Esophagus muscularis mucosa (tissue), 4 donors: ENCODE data around the gene ZNF530. TPM values are rescaled to one million over a fixed set of nuclear protein-coding genes. Genes with fewer than 3 reads are reported as not detected.

ENCODE experiments used
- DNase-seq: peaks from one replicate; pipeline ENCODE4 v3.0.0-alpha.2; 2017; ENCODE audit errors: extremely low spot score
- H3K27ac ChIP-seq, 4 donors: fragments of 200-600 bp; sonication (generic); replicated peaks in 1 of 4; 1 replicate in 3 of 4; 2 replicates in 1 of 4; pipeline ENCODE4 v1.5.1; 2016 to 2019; ENCODE audit warnings: mild to moderate bottlenecking in 1 of 4
- H3K27me3 ChIP-seq, 4 donors: fragments of 200-600 bp; sonication (generic); one replicate each; pipeline versions ENCODE4 v1.5.1 to v1.6.0; 2016 to 2019
- H3K36me3 ChIP-seq, 4 donors: fragments of 200-600 bp; sonication (generic); one replicate each; pipeline ENCODE4 v1.5.1; 2016 to 2019
- H3K4me1 ChIP-seq, 4 donors: fragments of 200-600 bp; sonication (generic); one replicate each; pipeline ENCODE4 v1.5.1; 2016 to 2019
- H3K4me3 ChIP-seq, 4 donors: fragments of 200-600 bp; sonication (generic); 1 replicate in 2 of 4; 2 replicates in 2 of 4; pipeline ENCODE4 v1.5.1; 2016 to 2019; ENCODE audit warnings: mild to moderate bottlenecking in 4 of 4, moderate library complexity in 1 of 4
- H3K9me3 ChIP-seq, 4 donors: fragments of 200-600 bp; sonication (generic); 1 replicate in 3 of 4; 2 replicates in 1 of 4; pipeline ENCODE4 v1.5.1; 2016 to 2019
- EP300 ChIP-seq: sonication (generic); formaldehyde crosslinking; IDR thresholded peaks from one replicate; pipeline ENCODE4 v1.6.1; 2017; ENCODE audit warnings: antibody characterized with exemption
- POLR2A ChIP-seq: fragments of 450-650 bp; IDR thresholded peaks from one replicate; pipeline ENCODE4 v1.6.1; 2017; ENCODE audit warnings: antibody characterized with exemption, moderate library complexity, mild to moderate bottlenecking, low read depth
- POLR2AphosphoS5 ChIP-seq, 2 donors: sonication (generic); formaldehyde crosslinking; IDR thresholded peaks; one replicate each; pipeline ENCODE4 v1.6.1; 2017; ENCODE audit warnings: antibody characterized with exemption in 2 of 2
- WGBS: methylation state at CpG from one replicate; pipeline ENCODE4 v1.1.5; 2018; 5-methylcytosine and 5-hydroxymethylcytosine counted together
- intact Hi-C: fragments of 100-400 bp; cut with DNase I; formaldehyde crosslinking; loops from one replicate; pipeline ENCODE4 v1.15.1; 2023
- total RNA-seq, 4 donors: library from RNA; depleted of rRNA; stranded (reverse); fragments of >200 nt; gene quantifications; one replicate each; pipeline versions ENCODE4 v1.1.0 to v1.2.1, GENCODE V29; 2016
- TF ChIP-seq, protein P1 (sequence below), 3 experiments: fragments of 200-600 bp in 2 of 3; fragments of 450-650 bp in 1 of 3; sonication (generic) in 2 of 3; IDR thresholded peaks; one replicate each; pipeline ENCODE4 v1.5.1; 2017 to 2019; ENCODE audit warnings: antibody characterized with exemption in 3 of 3, mild to moderate bottlenecking in 2 of 3, moderate library complexity in 1 of 3

Gene ZNF530
- total RNA-seq, 4 donors from 2014 or later, result 1.2 to 6.9 (median 2.8) TPM

DNA sequence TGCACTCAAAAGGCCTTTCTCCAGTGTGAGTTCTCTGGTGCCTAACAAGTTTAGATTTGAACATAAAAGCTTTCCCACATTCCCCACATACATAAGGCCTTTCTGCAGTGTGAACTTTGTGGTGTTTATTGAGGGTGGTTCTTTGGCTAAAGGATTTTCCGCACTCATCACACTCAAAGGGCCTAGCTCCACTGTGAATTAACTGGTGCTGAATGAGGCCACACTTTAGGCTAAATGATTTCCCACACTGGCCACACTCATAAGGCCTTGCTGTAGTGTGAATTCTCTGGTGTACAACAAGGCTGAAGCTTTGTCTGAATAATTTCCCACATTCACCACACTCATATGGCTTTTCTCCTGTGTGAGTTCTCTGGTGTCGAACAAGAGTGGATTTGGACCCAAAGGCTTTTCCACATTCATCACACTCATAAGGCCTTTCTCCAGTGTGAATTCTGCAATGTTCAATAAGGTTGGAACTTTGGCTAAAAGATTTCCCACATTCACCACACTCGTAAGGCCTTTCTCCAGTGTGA lies 27.2 kb upstream of the ZNF530 start:
- no peak overlapping the region for H3K4me3 ChIP-seq
- WGBS, result 100% methylated on average over 3 of the region's 3 CpGs
- no peak for DNase-seq
- H3K4me1 ChIP-seq, result peaks cover 0 to 2% (median 2%) of the 10 kb centered on the region in 4 donors
- no peaks in the 10 kb centered on the region for H3K27me3 ChIP-seq
- H3K9me3 ChIP-seq, result peaks cover 19 to 100% (median 94%) of the 10 kb centered on the region in 4 donors
- intact Hi-C loops, result no loop called here
- H3K27ac ChIP-seq, result no peak overlapping the region
- TF ChIP-seq EP300, result no peak
- TF ChIP-seq, protein P1, sequence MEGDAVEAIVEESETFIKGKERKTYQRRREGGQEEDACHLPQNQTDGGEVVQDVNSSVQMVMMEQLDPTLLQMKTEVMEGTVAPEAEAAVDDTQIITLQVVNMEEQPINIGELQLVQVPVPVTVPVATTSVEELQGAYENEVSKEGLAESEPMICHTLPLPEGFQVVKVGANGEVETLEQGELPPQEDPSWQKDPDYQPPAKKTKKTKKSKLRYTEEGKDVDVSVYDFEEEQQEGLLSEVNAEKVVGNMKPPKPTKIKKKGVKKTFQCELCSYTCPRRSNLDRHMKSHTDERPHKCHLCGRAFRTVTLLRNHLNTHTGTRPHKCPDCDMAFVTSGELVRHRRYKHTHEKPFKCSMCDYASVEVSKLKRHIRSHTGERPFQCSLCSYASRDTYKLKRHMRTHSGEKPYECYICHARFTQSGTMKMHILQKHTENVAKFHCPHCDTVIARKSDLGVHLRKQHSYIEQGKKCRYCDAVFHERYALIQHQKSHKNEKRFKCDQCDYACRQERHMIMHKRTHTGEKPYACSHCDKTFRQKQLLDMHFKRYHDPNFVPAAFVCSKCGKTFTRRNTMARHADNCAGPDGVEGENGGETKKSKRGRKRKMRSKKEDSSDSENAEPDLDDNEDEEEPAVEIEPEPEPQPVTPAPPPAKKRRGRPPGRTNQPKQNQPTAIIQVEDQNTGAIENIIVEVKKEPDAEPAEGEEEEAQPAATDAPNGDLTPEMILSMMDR (IDR thresholded peaks at IDR 0.05), result no peak
- no peak for TF ChIP-seq POLR2A
- no peak for TF ChIP-seq POLR2AphosphoS5 (IDR thresholded peaks at IDR 0.05)
- peaks cover 51 to 62% (median 57%) of the 10 kb centered on the region in 4 donors for H3K36me3 ChIP-seq

- Histone ChIP-seq H3K27me3 (no peaks in the 10 kb centered on the region), H3K9me3 (peaks cover 17 to 64% (median 60%) of the 10 kb centered on the region in 4 donors), H3K27ac (no peak overlapping the region), H3K4me1 (peaks cover 13 to 18% (median 17%) of the 10 kb centered on the region in 4 donors), H3K4me3 (no peak overlapping the region), H3K36me3 (peaks cover 50 to 57% (median 52%) of the 10 kb centered on the region in 4 donors)
- no peak for DNase-seq
- TF ChIP-seq, protein P1 (IDR thresholded peaks at IDR 0.05), result no peak
- no peak for TF ChIP-seq POLR2AphosphoS5 (IDR thresholded peaks at IDR 0.05)
- no peak for TF ChIP-seq POLR2A
- no peak for TF ChIP-seq EP300
- intact Hi-C loops, result loop anchor here (5.0 kb wide), 1 partner anchor 56 kb away; the partner anchor contains the start of gene ZNF211
Measured at GRCh38 chr19:57576661-57577060, 23.0 kb upstream of the ZNF530 start.

- TF ChIP-seq POLR2AphosphoS5 (IDR thresholded peaks at IDR 0.05), result peak; percentile 73 to 91
- no peak for TF ChIP-seq EP300
- TF ChIP-seq, protein P1 (IDR thresholded peaks at IDR 0.05), result peak; percentile 19 to 27 (median 22)
- TF ChIP-seq POLR2A, result no peak
- Histone ChIP-seq H3K4me3 (peak within 1 kb of the TSS; percentile 76 to 100 (median 98)), H3K27me3 (no peaks in the 10 kb centered on the region), H3K36me3 (peaks cover 30 to 37% (median 33%) of the 10 kb centered on the region in 4 donors), H3K27ac (peak within 1 kb of the TSS; percentile 66 to 83 (median 80)), H3K4me1 (peaks cover 18 to 25% (median 24%) of the 10 kb centered on the region in 4 donors), H3K9me3 (peaks cover 0 to 56% (median 43%) of the 10 kb centered on the region in 4 donors)
- WGBS, result 0% methylated on average over 12 of the region's 62 CpGs
- peak; percentile 99 for DNase-seq
- intact Hi-C loops, result loop anchor here (5.0 kb wide), 1 partner anchor 54 kb away; the partner anchor contains the start of gene ZNF211
Measured at GRCh38 chr19:57578487-57579205, 21.0 kb upstream of the ZNF530 start, which contains the start of gene ZNF416. Gene ZNF416 (minus strand): TSS chr19:57578911. CDS start chr19:57578704, 207 bp downstream.

GRCh38 chr19:57583104-57583520 lies 16.6 kb upstream of the ZNF530 start:
- no peak for DNase-seq
- no peak for TF ChIP-seq POLR2AphosphoS5 (IDR thresholded peaks at IDR 0.05)
- no peak for TF ChIP-seq EP300
- no peak for TF ChIP-seq POLR2A
- TF ChIP-seq, protein P1 (IDR thresholded peaks at IDR 0.05), result no peak
- H3K9me3 ChIP-seq, result peaks cover 12 to 48% (median 30%) of the 10 kb centered on the region in 4 donors
- H3K27me3 ChIP-seq, result no peaks in the 10 kb centered on the region
- peak overlapping the region; percentile 66 to 87 (median 76) for H3K4me3 ChIP-seq
- H3K36me3 ChIP-seq, result peaks cover 5 to 28% (median 9%) of the 10 kb centered on the region in 4 donors
- H3K27ac ChIP-seq, result peak overlapping the region in 3 of 4 donors; percentile 11 to 66 (median 37)
- intact Hi-C loops, result no loop called here
- peaks cover 25 to 30% (median 27%) of the 10 kb centered on the region in 4 donors for H3K4me1 ChIP-seq
- 65% methylated on average over 7 of the region's 21 CpGs for WGBS
